ENCODE data around the gene TSSK6.
A peak's percentile ranks its signal among the peaks of the same experiment; 100 is the strongest.

TSSK6 gene

GRCh38 chr19:19520989-19521388, 5.6 kb upstream of the TSSK6 start:
- H2AFZ ChIP-seq (ENCODE audit: low read length) = no peak overlapping the region
- no peak overlapping the region for H3K9ac ChIP-seq (ENCODE audit: low read length)
- H3K9me2 ChIP-seq (ENCODE audit: low read depth, low read length) = no peaks in the 10 kb centered on the region
- peak overlapping the region; percentile 9; the same call in 1 of the 2 replicates for H3K4me2 ChIP-seq (ENCODE audit: low read length)
- H3K36me3 ChIP-seq (ENCODE audit: insufficient read depth, low read length) = peaks cover 35% of the 10 kb centered on the region
- peaks cover 68% of the 10 kb centered on the region for H3K4me1 ChIP-seq (ENCODE audit: insufficient read depth, low read length, severe bottlenecking)
- TF ChIP-seq CTCF (IDR thresholded peaks at IDR 0.05; ENCODE audit: low read length) (no peak), EZH2 (IDR thresholded peaks at IDR 0.05; ENCODE audit: borderline replicate concordance, low read length) (no peak)
- no peaks in the 10 kb centered on the region for H4K20me1 ChIP-seq (ENCODE audit: insufficient read depth, low read length)
- no peaks in the 10 kb centered on the region for H3K9me3 ChIP-seq (ENCODE audit: low read length)
- no peaks in the 10 kb centered on the region for H3F3A ChIP-seq (ENCODE audit: insufficient read depth, low read length)
- H3K4me3 ChIP-seq (ENCODE audit: low read depth, low read length, poor library complexity, severe bottlenecking) = no peak overlapping the region
- no peaks in the 10 kb centered on the region for H3K27me3 ChIP-seq (ENCODE audit: insufficient read depth, low read length)
- H3K27ac ChIP-seq (ENCODE audit: low read depth, low read length, poor library complexity, severe bottlenecking) = no peak overlapping the region
- peaks cover 58% of the 10 kb centered on the region for H3K79me2 ChIP-seq (ENCODE audit: insufficient read depth, low read length)

DNA sequence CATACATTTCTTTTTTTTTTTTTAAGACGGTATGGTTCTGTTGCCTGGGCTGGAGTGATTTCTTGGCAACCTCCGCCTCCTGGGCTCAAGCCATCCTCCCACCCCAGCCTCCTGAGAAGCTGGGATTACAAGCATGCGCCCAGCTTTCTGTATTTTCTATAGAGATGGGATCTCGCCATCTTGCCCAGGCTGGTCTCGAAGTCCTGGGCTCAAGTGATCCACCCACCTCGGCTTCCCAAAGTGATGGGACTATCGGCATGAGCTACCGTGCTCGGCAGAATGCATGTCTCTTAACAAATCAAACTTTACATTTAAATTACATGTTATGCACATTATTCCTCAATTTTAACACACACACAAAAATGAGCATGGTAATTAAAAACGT, 1.9 kb upstream of the TSSK6 start:
- Histone ChIP-seq H3F3A (ENCODE audit: insufficient read depth, low read length) (no peaks in the 10 kb centered on the region), H3K9ac (ENCODE audit: low read length) (peak overlapping the region; percentile 94), H3K27ac (ENCODE audit: low read depth, low read length, poor library complexity, severe bottlenecking) (peak overlapping the region; percentile 73), H3K27me3 (ENCODE audit: insufficient read depth, low read length) (no peaks in the 10 kb centered on the region), H3K4me1 (ENCODE audit: insufficient read depth, low read length, severe bottlenecking) (peaks cover 39% of the 10 kb centered on the region), H4K20me1 (ENCODE audit: insufficient read depth, low read length) (no peaks in the 10 kb centered on the region), H3K36me3 (ENCODE audit: insufficient read depth, low read length) (peaks cover 25% of the 10 kb centered on the region), H3K9me2 (ENCODE audit: low read depth, low read length) (no peaks in the 10 kb centered on the region), H3K79me2 (ENCODE audit: insufficient read depth, low read length) (peaks cover 49% of the 10 kb centered on the region), H3K4me2 (ENCODE audit: low read length) (peak overlapping the region; percentile 87), H2AFZ (ENCODE audit: low read length) (no peak overlapping the region), H3K9me3 (ENCODE audit: low read length) (no peaks in the 10 kb centered on the region), H3K4me3 (ENCODE audit: low read depth, low read length, poor library complexity, severe bottlenecking) (peak overlapping the region; percentile 95)
- no peak for TF ChIP-seq EZH2 (IDR thresholded peaks at IDR 0.05; ENCODE audit: borderline replicate concordance, low read length)
- TF ChIP-seq CTCF (IDR thresholded peaks at IDR 0.05; ENCODE audit: low read length) = no peak

- no peaks in the 10 kb centered on the region for H3K9me2 ChIP-seq (ENCODE audit: low read depth, low read length)
- H4K20me1 ChIP-seq (ENCODE audit: insufficient read depth, low read length) = no peaks in the 10 kb centered on the region
- H3K36me3 ChIP-seq (ENCODE audit: insufficient read depth, low read length) = peaks cover 23% of the 10 kb centered on the region
- no peaks in the 10 kb centered on the region for H3F3A ChIP-seq (ENCODE audit: insufficient read depth, low read length)
- peaks cover 37% of the 10 kb centered on the region for H3K4me1 ChIP-seq (ENCODE audit: insufficient read depth, low read length, severe bottlenecking)
- H3K27me3 ChIP-seq (ENCODE audit: insufficient read depth, low read length) = no peaks in the 10 kb centered on the region
- no peak for TF ChIP-seq EZH2 (IDR thresholded peaks at IDR 0.05; ENCODE audit: borderline replicate concordance, low read length)
- no peak for TF ChIP-seq CTCF (IDR thresholded peaks at IDR 0.05; ENCODE audit: low read length)
- peak within 1 kb of the TSS; percentile 94 for H3K9ac ChIP-seq (ENCODE audit: low read length)
- peak within 1 kb of the TSS; percentile 73 for H3K27ac ChIP-seq (ENCODE audit: low read depth, low read length, poor library complexity, severe bottlenecking)
- H3K9me3 ChIP-seq (ENCODE audit: low read length) = no peaks in the 10 kb centered on the region
- peak within 1 kb of the TSS; percentile 87 for H3K4me2 ChIP-seq (ENCODE audit: low read length)
- H2AFZ ChIP-seq (ENCODE audit: low read length) = no peak within 1 kb of the TSS
- H3K79me2 ChIP-seq (ENCODE audit: insufficient read depth, low read length) = peaks cover 41% of the 10 kb centered on the region
- peak within 1 kb of the TSS; percentile 95 for H3K4me3 ChIP-seq (ENCODE audit: low read depth, low read length, poor library complexity, severe bottlenecking)
Measured at GRCh38 chr19:19515642-19516519, 533 bp upstream of the TSSK6 start, which contains the start of gene NDUFA13. Gene NDUFA13, plus strand, starts transcription at chr19:19516225. Its CDS starts 14 bp downstream, at chr19:19516239.

Data from OCI-LY1 (cell line).